ENCODE data around the gene COL26A1.

DNA sequence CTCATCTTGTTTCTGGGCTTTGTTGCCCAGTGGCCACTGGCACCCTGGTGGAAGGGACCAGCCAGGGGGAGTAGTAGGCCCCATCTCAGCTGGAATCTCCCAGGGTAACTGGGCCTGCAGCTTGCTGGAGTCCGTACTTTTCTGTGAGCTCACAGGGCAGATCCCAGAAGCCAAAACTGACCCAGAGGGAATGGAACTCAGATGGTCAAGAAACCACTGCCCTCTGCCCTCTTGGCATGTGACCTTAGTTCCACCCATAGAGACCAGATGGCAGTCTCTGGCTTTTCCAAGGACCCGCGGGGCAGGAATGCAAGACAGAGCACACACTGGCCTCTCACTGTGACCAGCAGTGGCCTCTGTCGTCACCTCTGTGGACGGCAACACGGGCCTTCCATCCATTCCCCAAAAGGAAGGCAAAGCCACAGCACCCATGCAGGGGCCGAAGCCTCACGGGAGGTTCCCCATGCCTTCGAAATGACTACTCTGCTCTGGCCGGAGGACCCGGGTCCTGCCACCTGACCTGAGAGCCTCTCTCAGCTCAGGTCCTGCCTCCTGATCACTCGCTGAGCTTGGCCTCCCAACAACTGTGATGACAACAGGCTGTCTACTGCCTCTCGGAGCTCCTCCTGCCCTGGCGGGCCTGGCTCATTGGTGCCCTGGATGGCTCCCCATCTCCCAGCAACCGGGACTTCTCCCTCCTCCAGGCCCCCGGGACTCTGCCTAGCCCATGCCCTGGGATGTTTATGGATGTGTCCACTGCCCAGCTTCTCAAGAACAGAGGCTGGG lies 236.5 kb downstream of the COL26A1 start:
- TF ChIP-seq, protein P1, sequence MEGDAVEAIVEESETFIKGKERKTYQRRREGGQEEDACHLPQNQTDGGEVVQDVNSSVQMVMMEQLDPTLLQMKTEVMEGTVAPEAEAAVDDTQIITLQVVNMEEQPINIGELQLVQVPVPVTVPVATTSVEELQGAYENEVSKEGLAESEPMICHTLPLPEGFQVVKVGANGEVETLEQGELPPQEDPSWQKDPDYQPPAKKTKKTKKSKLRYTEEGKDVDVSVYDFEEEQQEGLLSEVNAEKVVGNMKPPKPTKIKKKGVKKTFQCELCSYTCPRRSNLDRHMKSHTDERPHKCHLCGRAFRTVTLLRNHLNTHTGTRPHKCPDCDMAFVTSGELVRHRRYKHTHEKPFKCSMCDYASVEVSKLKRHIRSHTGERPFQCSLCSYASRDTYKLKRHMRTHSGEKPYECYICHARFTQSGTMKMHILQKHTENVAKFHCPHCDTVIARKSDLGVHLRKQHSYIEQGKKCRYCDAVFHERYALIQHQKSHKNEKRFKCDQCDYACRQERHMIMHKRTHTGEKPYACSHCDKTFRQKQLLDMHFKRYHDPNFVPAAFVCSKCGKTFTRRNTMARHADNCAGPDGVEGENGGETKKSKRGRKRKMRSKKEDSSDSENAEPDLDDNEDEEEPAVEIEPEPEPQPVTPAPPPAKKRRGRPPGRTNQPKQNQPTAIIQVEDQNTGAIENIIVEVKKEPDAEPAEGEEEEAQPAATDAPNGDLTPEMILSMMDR (conservative IDR thresholded peaks at IDR 0.05; ENCODE audit: low read depth, low read length): no peak
- TF ChIP-seq EZH2 (IDR thresholded peaks at IDR 0.05; ENCODE audit: borderline replicate concordance, low read depth, low read length, poor library complexity, severe bottlenecking): no peak

Measured in A673 (cell line).